ENCODE data around the gene IL17RD.

The IL17RD gene

GRCh38 chr3:57073628-57074027 lies 91.5 kb downstream of the IL17RD start:
- DNase-seq (no peak), ATAC-seq (replicated peaks) (no peak)
- no peak overlapping the region for H3K4me3 Mint-ChIP-seq
- H3K4me1 Mint-ChIP-seq (ENCODE audit: low read depth in 2 of 2), result peaks cover 5 to 13% of the 10 kb centered on the region in 2 donors
- H3K27ac Mint-ChIP-seq, result no peak overlapping the region
- H3K27me3 Mint-ChIP-seq, result peaks cover 65 to 72% of the 10 kb centered on the region in 2 donors
- H3K36me3 Mint-ChIP-seq (ENCODE audit: insufficient read depth), result no peaks in the 10 kb centered on the region
- H3K9me3 Mint-ChIP-seq, result no peaks in the 10 kb centered on the region

GRCh38 chr3:57069503-57069902 lies 95.7 kb downstream of the IL17RD start:
- H3K27me3 Mint-ChIP-seq, result peaks cover 30 to 33% of the 10 kb centered on the region in 2 donors
- ATAC-seq (replicated peaks) (no peak), DNase-seq (no peak)
- H3K9me3 Mint-ChIP-seq, result no peaks in the 10 kb centered on the region
- no peak overlapping the region for H3K4me3 Mint-ChIP-seq
- no peak overlapping the region for H3K27ac Mint-ChIP-seq
- H3K36me3 Mint-ChIP-seq (ENCODE audit: insufficient read depth), result no peaks in the 10 kb centered on the region
- peaks cover 0 to 9% of the 10 kb centered on the region in 2 donors for H3K4me1 Mint-ChIP-seq (ENCODE audit: low read depth in 2 of 2)

GRCh38 chr3:57068437-57069089 lies 96.6 kb downstream of the IL17RD start:
- Mint-ChIP-seq H3K4me1 (ENCODE audit: low read depth in 2 of 2) (peaks cover 0 to 9% of the 10 kb centered on the region in 2 donors), H3K9me3 (no peaks in the 10 kb centered on the region), H3K36me3 (ENCODE audit: insufficient read depth) (no peaks in the 10 kb centered on the region), H3K4me3 (peak overlapping the region in 1 of 2 donors; percentile 34), H3K27ac (peak overlapping the region in 1 of 2 donors; percentile 38), H3K27me3 (peaks cover 21 to 23% of the 10 kb centered on the region in 2 donors)
- ATAC-seq (replicated peaks) (peak; percentile 98), DNase-seq (peak in 1 of 3 experiments; percentile 9)

- peaks cover 0 to 9% of the 10 kb centered on the region in 2 donors for H3K4me1 Mint-ChIP-seq (ENCODE audit: low read depth in 2 of 2)
- no peak overlapping the region for H3K4me3 Mint-ChIP-seq
- H3K27me3 Mint-ChIP-seq, result peaks cover 6 to 7% of the 10 kb centered on the region in 2 donors
- ATAC-seq (replicated peaks) (no peak), DNase-seq (no peak)
- H3K9me3 Mint-ChIP-seq, result no peaks in the 10 kb centered on the region
- H3K27ac Mint-ChIP-seq, result no peak overlapping the region
- H3K36me3 Mint-ChIP-seq (ENCODE audit: insufficient read depth), result no peaks in the 10 kb centered on the region
These were observed 98.7 kb downstream of the IL17RD start for GRCh38 chr3:57066471-57066870.

- Mint-ChIP-seq H3K27ac (no peak overlapping the region), H3K4me1 (ENCODE audit: low read depth in 2 of 2) (peaks cover 0 to 9% of the 10 kb centered on the region in 2 donors), H3K36me3 (ENCODE audit: insufficient read depth) (no peaks in the 10 kb centered on the region), H3K27me3 (peaks cover 6 to 7% of the 10 kb centered on the region in 2 donors), H3K9me3 (no peaks in the 10 kb centered on the region), H3K4me3 (no peak overlapping the region)
- no peak for ATAC-seq (replicated peaks)
- DNase-seq, result no peak
These were observed 99.6 kb downstream of the IL17RD start for GRCh38 chr3:57065588-57065987.

GRCh38 chr3:57064572-57064971 lies 100.6 kb downstream of the IL17RD start:
- Mint-ChIP-seq H3K4me1 (ENCODE audit: low read depth in 2 of 2) (peaks cover 0 to 9% of the 10 kb centered on the region in 2 donors), H3K27me3 (no peaks in the 10 kb centered on the region), H3K9me3 (no peaks in the 10 kb centered on the region), H3K4me3 (no peak overlapping the region), H3K27ac (peak overlapping the region in 1 of 2 donors; percentile 18), H3K36me3 (ENCODE audit: insufficient read depth) (no peaks in the 10 kb centered on the region)
- ATAC-seq (replicated peaks), result no peak
- DNase-seq, result no peak

- no peak overlapping the region for H3K4me3 Mint-ChIP-seq
These were observed 101.2 kb downstream of the IL17RD start for GRCh38 chr3:57064001-57064400.

GRCh38 chr3:57063032-57063431 lies 102.1 kb downstream of the IL17RD start:
- H3K36me3 Mint-ChIP-seq (ENCODE audit: insufficient read depth), result no peaks in the 10 kb centered on the region
- H3K27ac Mint-ChIP-seq, result no peak overlapping the region
- DNase-seq (no peak), ATAC-seq (replicated peaks) (no peak)
- peaks cover 0 to under 1% of the 10 kb centered on the region in 2 donors for H3K4me1 Mint-ChIP-seq (ENCODE audit: low read depth in 2 of 2)
- H3K4me3 Mint-ChIP-seq, result no peak overlapping the region
- H3K27me3 Mint-ChIP-seq, result no peaks in the 10 kb centered on the region
- H3K9me3 Mint-ChIP-seq, result no peaks in the 10 kb centered on the region

More at GRCh38 chr3:57064001-57064400, 101.2 kb downstream of the IL17RD start:
- DNase-seq, result no peak
- Mint-ChIP-seq H3K9me3 (no peaks in the 10 kb centered on the region), H3K4me1 (ENCODE audit: low read depth in 2 of 2) (peaks cover 0 to 9% of the 10 kb centered on the region in 2 donors), H3K36me3 (ENCODE audit: insufficient read depth) (no peaks in the 10 kb centered on the region), H3K27ac (no peak overlapping the region), H3K27me3 (no peaks in the 10 kb centered on the region)
- no peak for ATAC-seq (replicated peaks)

- Mint-ChIP-seq H3K4me3 (no peak overlapping the region), H3K9me3 (no peaks in the 10 kb centered on the region)
- no peak for ATAC-seq (replicated peaks)
These were observed 103.0 kb downstream of the IL17RD start for GRCh38 chr3:57062101-57062631.

GRCh38 chr3:57061556-57061955 lies 103.6 kb downstream of the IL17RD start:
- no peaks in the 10 kb centered on the region for H3K9me3 Mint-ChIP-seq
- peaks cover 0 to 2% of the 10 kb centered on the region in 2 donors for H3K27me3 Mint-ChIP-seq
- DNase-seq, result no peak
- H3K27ac Mint-ChIP-seq, result no peak overlapping the region
- ATAC-seq (replicated peaks), result no peak
- no peaks in the 10 kb centered on the region for H3K36me3 Mint-ChIP-seq (ENCODE audit: insufficient read depth)
- H3K4me1 Mint-ChIP-seq (ENCODE audit: low read depth in 2 of 2), result no peaks in the 10 kb centered on the region
- no peak overlapping the region for H3K4me3 Mint-ChIP-seq

More at GRCh38 chr3:57062101-57062631, 103.0 kb downstream of the IL17RD start:
- no peak overlapping the region for H3K27ac Mint-ChIP-seq
- DNase-seq, result no peak
- H3K36me3 Mint-ChIP-seq (ENCODE audit: insufficient read depth), result no peaks in the 10 kb centered on the region
- no peaks in the 10 kb centered on the region for H3K27me3 Mint-ChIP-seq
- no peaks in the 10 kb centered on the region for H3K4me1 Mint-ChIP-seq (ENCODE audit: low read depth in 2 of 2)

- peak; percentile 26 for ATAC-seq (replicated peaks)
These were observed 104.9 kb downstream of the IL17RD start, which contains the start of gene SPATA12 for GRCh38 chr3:57060089-57060821. Gene SPATA12 (plus strand): TSS chr3:57060664. CDS start chr3:57073695, 13,031 bp downstream.

GRCh38 chr3:57059411-57059810 lies 105.7 kb downstream of the IL17RD start:
- Mint-ChIP-seq H3K4me3 (no peak overlapping the region), H3K4me1 (ENCODE audit: low read depth in 2 of 2) (no peaks in the 10 kb centered on the region), H3K36me3 (ENCODE audit: insufficient read depth) (no peaks in the 10 kb centered on the region), H3K27me3 (peaks cover 7 to 17% of the 10 kb centered on the region in 2 donors), H3K27ac (no peak overlapping the region), H3K9me3 (no peaks in the 10 kb centered on the region)
- no peak for DNase-seq
- ATAC-seq (replicated peaks), result no peak

More at GRCh38 chr3:57060089-57060821, 104.9 kb downstream of the IL17RD start, which contains the start of gene SPATA12:
- Mint-ChIP-seq H3K9me3 (no peaks in the 10 kb centered on the region), H3K4me1 (ENCODE audit: low read depth in 2 of 2) (no peaks in the 10 kb centered on the region), H3K4me3 (no peak within 1 kb of the TSS), H3K36me3 (ENCODE audit: insufficient read depth) (no peaks in the 10 kb centered on the region), H3K27ac (no peak within 1 kb of the TSS), H3K27me3 (peaks cover 7 to 15% of the 10 kb centered on the region in 2 donors)
- DNase-seq, result no peak

- Mint-ChIP-seq H3K4me3 (no peak overlapping the region), H3K27ac (no peak overlapping the region), H3K4me1 (ENCODE audit: low read depth in 2 of 2) (no peaks in the 10 kb centered on the region), H3K27me3 (peaks cover 24 to 32% of the 10 kb centered on the region in 2 donors), H3K36me3 (ENCODE audit: insufficient read depth) (no peaks in the 10 kb centered on the region), H3K9me3 (no peaks in the 10 kb centered on the region)
- no peak for DNase-seq
- no peak for ATAC-seq (replicated peaks)
These were observed 107.8 kb downstream of the IL17RD start for GRCh38 chr3:57057351-57057750.

Measured in effector memory CD8-positive, alpha-beta T cell (primary cell).